VCaP (cell line): ENCODE results near the gene SUPT5H.

Experiments used
- H3K27ac ChIP-seq: fragments of 450-650 bp; 2 replicates; pipeline ENCODE4 v1.5.1; 2017
- CTCF ChIP-seq: fragments of 450-650 bp; conservative IDR thresholded peaks from 2 replicates; pipeline ENCODE4 v1.5.1; 2017; ENCODE audit warnings: mild to moderate bottlenecking, moderate library complexity

SUPT5H gene

DNA sequence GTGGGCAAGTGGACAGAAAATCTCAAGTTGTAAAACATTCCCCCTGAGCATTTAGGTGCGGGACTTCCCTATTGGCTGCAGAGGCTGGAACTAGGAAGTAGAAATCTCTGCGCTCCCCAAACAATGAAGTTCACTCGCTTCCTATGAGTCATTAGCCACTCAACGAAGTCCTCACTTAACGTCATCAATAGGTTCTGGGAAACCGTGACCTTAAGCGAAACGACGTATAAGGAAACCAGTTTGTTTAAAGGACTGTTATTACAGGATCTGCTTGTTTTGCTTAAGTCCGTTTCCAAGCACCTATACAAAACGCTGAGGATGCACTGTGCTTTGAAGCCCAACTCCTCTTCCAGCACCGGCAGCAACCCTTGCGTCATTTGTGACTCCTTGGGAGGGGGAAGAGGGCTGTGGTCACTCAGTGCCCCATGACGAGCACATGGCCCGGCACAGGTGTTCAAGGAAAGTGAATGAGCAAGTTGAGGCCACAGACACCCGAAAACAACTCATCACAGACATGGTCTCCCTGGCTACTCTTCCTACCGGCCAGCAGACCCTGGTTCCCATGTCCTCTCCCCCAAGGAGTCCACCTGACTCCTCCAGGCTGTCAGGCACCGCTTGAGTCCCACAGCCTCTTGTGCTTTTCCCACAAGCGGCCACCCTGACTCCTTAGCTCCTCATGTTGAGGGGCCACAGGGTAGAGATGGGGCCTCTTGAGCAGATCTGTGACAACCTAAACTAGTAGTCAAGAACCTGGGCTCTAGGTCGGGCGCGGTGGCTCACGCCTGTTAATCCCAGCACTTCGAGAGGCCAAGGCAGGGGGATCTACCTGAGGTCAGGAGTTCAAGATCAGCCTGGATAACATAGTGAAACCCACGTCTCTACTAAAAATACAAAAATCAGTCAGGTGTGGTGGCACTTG, 14.4 kb upstream of the SUPT5H start:
- no peak for TF ChIP-seq CTCF
- H3K27ac ChIP-seq: no peak overlapping the region

DNA sequence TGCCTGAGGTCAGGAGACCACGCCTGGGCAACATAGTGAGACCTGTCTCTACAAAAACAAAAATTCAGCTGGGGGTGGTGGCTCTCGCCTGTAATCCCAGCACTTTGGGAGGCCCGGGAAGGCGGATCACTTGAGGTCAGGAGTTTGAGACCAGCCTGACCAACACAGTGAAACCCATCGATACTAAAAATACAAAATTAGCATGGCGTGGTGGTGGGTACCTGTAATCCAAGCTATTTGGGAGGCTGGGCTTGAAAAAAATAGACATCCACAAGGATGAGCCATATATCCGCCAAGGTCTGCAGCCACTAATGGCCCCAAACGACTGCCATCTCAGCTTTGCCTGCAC, 12.7 kb upstream of the SUPT5H start:
- no peak for TF ChIP-seq CTCF
- no peak overlapping the region for H3K27ac ChIP-seq

DNA sequence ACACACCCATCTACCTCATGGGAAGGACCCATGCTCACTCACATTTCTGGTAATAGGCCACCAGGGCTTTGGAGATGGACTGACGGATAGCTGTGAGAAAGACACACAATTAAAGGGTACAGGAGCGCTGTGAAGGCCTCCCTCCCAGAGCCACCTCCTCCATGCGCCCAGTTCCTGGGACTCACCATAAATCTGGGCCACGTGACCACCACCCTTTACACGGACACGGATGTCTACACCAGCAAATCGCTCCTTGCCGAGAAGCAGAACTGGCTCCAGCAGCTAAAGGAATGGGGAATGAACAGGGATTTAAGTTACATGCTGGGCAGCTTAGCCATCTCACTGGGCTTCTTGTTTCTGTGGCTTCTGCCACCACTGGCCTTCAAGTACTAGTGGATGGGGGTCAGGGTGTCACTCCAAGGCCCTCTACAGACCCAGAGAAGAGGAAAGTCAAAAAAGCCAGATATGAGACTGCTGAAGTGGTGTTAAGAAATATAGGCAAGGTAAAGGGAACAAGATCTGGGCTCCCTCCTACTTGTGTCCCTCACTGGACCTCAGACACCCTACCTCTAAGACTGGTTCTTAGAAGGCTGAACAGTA, 11.8 kb upstream of the SUPT5H start:
- no peak for TF ChIP-seq CTCF
- H3K27ac ChIP-seq: peak overlapping the region; percentile 95; the same call in 1 of the 2 replicates

DNA sequence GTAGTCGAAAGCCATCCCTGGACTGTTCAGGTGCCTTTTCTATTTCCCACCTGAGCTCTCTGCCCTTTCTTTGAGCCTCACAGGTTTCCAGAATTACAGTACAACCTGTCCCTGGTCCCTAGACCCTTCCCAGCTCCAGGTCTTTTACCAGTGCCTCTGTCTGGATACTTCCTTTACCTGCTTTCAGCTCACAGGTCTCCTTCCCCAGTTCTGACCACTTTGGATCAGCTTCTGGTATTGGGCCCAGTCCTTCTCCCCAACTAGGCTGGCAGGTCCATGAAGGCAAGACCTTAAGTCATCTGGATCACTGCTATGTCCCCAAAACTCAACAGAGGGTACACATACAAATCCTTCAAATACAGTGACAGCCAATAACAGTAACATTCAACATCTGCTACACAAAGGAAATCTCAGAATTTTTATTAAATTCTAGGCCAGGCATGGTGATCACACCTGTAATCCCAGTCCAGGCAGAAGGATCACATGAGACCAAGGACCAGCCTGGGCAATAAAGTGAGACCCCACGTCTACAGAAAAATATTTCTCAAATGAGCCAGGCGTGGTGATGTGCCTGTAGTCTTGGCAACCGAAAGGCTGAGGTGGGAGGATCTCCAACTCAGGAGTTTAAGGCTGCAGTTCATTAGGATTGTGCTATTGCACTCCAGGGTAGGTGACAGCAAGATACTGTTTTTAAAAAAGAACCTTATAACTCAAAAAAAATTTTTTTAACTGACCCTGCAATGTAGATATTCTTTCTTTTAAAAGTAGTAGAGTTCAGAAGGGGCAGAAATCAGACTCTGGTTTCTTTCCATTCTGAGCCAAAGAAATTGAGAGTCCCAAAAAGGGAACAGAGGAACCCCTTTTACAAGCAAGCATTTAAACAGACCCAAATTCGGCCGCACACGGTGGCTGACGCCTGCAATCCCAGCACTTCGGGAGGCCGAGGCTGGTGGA, 11.0 kb upstream of the SUPT5H start:
- TF ChIP-seq CTCF: no peak
- H3K27ac ChIP-seq: peak overlapping the region; percentile 95

DNA sequence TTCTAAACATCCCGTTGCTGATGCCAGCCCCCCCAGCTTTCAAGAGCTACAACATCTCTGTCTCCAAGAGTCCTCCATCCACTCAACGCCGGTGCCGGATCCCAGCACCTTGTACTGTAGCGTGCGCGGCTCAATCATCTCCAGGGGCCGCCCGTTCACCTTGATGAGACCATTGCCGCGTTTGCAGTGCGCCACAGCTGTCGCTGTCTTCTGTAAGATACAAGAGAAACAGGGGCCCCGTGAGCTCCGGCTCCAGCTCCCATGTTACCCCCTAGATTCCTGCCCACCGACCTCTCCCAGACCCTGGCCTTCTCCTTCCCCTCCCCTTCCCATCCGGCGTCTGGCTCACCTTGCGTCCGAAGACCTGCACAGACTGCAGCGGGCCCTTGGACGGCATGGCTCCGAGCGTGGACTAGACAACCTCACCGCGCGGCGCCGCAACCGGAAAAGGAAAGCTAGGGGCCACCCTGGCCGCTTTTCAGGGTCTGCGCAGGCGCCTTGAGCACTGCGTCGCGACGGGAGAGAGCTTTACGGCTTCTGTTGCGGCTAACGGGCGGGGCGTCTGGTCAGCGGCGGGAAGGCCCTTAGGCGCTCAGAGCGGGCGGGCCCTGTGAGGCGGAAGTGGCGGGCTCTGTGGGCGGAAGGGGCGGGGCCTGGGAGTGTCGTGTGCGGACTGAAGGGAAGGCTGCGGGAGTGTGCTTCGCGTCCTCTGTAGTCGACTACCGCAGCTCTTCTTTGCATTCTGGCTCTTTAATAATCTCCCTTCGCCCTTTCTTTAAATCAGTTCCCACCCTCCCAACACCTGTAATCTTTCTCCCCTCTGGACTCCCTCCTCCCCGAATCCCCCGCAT, 9.7 kb upstream of the SUPT5H start, which contains the start of gene RPS16:
TSS of gene RPS16 (minus strand) at position 451 of the 851 bp plus-strand sequence. CDS start at position 397, 54 bp downstream.
- peak within 1 kb of the TSS; percentile 95 for H3K27ac ChIP-seq
- TF ChIP-seq CTCF: no peak

GRCh38 chr19:39436350-39436716, 9.0 kb upstream of the SUPT5H start:
- peak overlapping the region; percentile 95 for H3K27ac ChIP-seq
- no peak for TF ChIP-seq CTCF
